KBM-7 (cell line): ENCODE measurements around the gene NCOA3.
"Not testable (repeated sequence)": the region's sequence is repeated elsewhere in the genome, so short reads cannot be mapped to it uniquely, and the experiment has no call there.

Experiments used
- DNase-seq: peaks from one replicate; pipeline ENCODE4 v3.0.0-alpha.2; 2015
- in situ Hi-C: fragments of 300-500 bp; cut with MboI; formaldehyde crosslinking; loops from 2 replicates; pipeline ENCODE4 v1.14.3; 2020; ENCODE audit warnings: low sequenced_read_pairs, low pct_unique_long_range_greater_than_20kb, mixed read lengths

The NCOA3 gene

DNA sequence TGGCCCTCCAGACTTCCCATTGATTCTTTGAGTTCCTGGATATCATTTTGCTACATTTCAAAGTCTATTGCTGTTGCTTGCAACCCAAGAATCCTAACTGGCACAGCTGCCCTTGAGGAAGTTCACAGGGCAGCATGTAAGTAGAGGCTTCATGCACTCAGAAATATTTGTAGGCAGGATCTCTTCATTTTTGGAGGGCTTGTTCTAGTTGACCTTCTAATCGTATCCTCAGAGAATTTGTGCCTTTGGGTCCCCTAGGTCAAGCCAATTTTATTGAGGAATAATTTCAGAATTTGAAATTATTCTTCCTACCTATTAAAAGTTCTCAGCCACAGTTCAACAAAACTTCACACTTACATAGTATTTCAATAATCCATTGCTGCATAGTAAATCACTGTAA, 5.6 kb upstream of the NCOA3 start:
- no peak for DNase-seq
- in situ Hi-C loops: no loop called here

DNA sequence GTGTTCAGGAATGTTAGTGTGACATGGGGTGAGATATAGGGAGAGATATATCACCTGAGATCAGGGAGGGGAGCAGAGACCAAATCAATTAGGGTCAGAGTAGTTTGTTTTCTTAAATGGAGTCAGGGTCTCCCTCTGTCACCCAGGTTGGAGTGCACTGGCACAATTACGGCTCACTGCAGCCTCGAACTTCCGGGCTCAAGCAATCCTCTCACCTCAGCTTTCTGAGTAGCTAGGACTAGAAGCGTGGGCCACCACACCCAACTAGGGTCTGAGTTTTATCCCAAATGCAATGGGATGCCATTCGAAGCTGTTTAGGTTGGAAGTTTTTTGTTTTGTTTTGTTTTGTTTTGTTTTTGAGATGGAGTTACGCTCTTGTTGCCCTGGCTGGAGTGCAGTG, 3.1 kb upstream of the NCOA3 start:
- in situ Hi-C loops: no loop called here
- no peak for DNase-seq

DNA sequence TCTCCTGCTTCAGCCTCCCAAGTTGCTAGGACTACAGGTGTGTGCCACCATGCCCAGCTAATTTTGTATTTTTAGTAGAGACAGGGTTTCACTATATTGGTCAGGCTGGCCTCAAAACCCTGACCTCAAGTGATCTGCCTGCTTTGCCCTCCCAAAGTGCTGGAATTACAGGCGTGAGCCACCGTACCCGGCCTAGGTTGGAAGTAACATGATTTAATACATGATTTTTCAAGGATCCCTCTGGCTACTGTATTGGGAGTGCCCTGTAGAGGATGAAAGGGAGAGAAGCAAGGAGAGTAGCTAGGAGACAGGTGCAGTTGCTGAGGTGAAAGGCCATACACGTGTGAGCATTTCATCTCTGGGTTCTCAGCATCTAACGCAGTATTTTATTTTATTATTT, 2.6 kb upstream of the NCOA3 start:
- DNase-seq: no peak
- in situ Hi-C loops: no loop called here

DNA sequence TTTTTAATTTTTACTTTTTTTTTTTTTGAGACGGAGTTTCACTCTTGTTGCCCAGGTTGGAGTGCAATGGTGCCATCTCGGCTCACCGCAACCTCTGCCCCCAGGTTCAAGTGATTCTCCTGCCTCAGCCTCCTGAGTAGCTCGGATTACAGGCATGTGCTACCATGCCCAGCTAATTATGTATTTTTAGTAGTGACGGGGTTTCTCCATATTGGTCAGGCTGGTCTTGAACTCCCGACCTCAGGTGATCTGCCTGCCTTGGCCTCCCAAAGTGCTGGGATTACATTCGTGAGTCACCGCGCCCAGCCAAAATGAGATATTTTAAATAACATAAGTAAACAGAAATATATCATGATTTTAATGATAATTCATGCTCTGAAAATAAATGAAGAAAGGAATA, 1.6 kb upstream of the NCOA3 start:
- in situ Hi-C loops, DNase-seq: not testable (repeated sequence)

DNA sequence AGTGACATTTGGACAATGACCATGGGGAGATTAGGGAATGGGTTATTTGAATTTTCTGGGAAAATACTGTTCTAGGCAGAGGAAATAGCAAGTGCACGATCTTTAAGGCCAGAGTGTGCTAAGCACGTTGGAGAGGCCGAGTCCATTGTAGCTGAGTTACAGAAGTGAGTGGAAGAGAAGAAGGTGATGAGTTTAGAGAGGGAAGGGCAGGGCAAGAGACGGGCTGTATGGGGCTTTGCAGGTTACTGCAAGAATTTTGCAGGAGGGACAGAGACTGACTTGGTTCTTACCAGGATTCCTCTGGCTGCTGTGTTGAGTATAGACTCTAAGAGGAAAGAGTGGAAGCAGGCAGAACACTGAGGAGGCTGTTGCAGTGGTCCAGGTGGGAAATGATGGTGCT, 1.1 kb upstream of the NCOA3 start:
- in situ Hi-C loops: no loop called here
- no peak for DNase-seq

DNA sequence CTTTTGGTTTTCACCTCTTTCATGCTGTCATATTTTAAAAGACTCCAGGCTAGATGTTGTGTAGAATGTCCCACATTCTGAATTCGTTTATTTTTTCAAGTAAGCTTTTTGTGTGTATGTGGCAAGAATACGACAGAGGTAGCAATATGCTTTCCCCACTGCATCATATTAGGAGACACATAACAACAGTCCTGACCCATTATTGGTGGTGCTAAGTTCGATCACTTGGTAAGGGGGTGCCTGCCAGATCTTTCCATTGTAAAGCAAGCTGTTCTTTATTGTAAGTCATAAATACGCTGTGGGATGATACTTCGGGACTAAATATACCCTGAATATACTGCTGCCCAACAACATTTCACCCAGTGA, 588 bp upstream of the NCOA3 start:
- DNase-seq: no peak
- in situ Hi-C loops: no loop called here

DNA sequence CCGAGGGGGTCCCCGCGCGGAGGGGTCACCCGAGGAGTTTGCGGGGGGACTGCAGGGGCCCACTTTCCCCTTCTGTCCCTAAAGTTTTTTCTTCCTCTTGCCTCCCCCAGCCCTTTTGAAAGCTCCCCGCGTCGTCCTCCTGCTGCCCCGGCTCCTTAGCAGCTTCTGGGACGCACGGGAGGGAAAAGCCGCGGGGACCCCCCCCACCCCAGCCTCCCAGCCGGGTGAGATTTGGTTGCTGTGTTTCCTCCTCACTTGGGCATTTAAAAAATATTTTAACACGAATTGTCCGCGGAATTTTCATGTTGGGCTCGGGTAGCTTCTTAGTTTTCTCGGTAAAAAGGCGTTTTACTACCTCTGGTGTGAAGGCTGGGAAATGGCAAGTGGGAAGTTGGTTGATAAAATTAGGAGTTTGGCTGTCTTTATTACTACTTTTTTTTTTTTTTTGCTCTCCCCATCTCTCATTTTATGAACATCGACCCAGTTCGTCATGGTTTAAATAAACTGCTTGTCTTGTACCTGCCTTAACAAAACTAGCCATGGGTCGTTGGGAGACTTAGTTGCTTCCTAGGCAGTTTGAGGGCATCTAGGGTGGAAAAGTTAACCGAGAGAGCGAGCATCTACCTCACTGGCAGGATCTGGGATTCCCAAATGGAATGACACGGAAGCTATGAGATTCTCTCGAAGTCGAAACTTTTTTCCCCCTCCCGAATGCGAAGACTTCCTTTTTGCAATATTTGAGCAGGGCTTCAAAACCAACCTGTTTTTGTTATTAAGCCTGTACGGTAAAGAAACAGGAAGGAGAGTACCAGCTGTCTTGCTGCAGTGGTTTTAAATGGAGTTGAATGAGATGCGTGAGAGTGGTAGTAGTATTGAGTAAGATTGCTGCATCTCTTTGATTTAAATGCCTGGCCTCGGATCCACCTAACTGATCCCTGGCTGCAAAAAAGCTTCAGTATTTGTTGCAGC, 868 bp downstream of the NCOA3 start:
- in situ Hi-C loops: no loop called here
- peak; percentile 91 for DNase-seq

DNA sequence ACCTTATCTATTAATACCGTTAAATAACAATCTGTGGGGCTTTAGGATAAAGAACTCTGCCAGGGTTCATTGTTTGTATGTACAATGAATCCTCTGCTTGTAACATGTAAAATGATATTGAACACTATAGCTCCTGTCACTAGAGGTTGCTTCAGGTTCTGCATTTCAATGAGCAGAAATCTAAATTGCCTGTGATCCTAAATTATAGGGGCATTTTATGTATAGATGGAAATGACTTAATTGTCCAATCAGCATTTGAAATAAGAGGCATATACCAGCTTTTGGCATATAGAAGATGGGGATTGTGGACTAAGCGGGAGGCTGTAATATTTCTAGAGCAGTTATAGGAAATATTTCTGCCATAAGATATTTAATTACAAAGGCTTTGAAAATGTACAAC, 2.0 kb downstream of the NCOA3 start:
- in situ Hi-C loops: no loop called here
- DNase-seq: no peak

DNA sequence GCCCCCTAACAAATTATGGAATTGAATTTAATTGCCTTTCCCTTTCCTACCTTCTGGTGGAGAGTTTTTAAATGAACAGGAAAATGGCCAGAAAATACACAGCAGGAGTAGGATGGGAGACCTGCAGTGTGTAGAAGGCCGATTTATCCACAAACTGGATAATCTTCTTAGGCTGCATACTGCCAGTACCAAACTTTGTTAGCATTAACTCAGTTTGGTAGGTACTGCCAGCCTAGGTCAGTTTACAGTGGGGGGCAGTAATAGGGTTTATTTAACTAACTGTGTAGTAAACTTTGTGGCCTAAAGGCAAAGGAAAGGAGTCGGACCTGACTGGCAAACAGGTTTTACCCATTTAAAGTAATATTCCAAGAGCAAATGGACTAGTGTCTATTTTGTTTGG, 4.6 kb downstream of the NCOA3 start:
- no peak for DNase-seq
- in situ Hi-C loops: no loop called here

DNA sequence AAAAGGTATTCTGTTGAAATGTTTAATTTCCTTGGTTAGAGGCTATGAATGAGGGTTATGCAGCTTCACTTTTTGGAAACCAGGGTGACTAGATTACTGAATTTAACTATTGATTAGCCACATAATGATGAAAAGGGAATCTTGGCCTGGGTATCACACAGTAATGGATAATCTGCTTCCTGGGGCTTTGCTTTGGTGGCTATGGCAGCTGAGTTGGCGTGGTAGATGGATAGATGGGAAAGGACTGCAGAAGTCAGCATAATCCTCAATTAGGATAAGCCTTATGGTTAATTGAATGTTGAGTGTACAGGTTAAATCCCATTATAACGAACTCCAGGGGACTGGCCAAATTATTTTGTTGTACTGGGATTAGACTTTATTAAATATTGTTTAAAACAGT, 5.2 kb downstream of the NCOA3 start:
- no peak for DNase-seq
- in situ Hi-C loops: no loop called here

DNA sequence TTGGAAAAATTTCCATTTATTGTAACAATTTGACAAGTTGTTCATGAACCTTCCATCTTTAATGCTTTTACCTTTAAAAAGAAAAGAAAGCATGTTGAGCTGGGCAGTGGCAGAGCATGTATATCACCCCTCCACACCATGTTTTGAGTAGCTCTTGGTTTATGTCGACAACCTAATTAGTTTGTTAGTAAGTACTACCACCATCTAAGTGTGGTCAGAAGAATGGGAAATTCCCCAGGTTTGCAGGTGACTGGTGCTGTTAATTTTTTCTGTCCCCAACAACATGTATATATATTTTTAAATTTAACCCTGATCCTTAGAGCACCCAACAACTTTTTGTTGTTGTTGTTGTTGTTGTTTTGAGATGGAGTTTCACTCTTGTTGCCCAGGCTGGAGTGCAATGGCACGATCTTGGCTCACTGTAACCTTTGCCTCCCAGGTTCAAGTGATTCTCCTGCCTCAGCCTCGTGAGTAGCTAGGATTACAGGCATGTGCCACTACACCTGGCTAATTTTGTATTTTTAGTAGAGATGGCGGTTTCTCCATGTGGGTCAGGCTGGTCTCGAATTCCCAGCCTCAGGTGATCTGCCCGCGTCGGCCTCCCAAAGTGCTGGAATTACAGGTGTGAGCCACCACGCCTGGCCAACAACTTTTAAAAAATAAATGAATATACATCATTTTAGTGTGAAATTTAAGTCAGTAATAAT, 5.7 kb downstream of the NCOA3 start:
- DNase-seq, in situ Hi-C loops: not testable (repeated sequence)

DNA sequence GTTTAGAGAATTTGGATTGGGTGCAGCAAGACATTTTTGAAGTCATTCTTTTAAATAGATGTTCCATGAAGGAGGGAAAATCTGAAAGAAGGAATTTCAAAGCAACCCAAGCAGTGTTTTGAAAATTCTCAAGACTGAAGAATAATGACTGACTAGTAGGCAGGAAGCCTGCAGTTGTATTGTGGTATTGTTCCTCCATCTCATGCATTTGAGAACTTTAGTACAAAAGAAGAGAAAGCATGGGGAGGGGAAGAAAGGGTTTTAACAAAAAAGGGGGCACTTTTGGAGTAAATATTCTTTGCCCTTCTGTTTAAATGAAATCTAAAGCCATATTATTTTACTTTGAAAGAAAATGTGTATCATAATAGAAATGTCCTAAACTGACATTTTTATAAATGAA, 6.6 kb downstream of the NCOA3 start:
- DNase-seq: no peak
- in situ Hi-C loops: no loop called here

DNA sequence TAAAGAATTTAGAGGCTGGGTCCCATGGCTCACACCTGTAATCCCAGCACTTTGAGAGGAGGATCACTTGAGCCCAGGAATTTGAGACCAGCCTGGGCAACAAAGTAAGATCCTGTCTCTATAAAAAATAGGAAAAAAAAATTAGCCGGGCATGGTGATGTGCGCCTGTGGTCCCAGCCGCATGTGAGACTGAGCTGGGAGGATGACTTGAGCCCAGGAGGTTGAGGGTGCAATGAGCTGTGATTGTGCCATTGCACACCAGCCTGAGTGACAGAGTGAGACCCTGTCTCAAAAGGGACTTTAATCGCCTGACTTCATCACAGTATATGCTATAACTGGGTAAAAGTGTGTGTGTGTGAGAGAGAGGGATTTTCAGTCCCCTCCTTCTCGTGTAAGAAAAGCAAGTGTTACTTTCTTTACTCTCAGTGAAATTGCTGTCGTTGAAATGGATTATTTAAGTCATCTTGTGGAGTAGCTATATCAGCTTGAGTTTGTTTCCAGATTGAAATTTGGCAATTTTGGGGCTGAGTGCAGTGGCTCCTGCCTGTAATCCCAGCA, 7.5 kb downstream of the NCOA3 start:
- no peak for DNase-seq
- in situ Hi-C loops: no loop called here

DNA sequence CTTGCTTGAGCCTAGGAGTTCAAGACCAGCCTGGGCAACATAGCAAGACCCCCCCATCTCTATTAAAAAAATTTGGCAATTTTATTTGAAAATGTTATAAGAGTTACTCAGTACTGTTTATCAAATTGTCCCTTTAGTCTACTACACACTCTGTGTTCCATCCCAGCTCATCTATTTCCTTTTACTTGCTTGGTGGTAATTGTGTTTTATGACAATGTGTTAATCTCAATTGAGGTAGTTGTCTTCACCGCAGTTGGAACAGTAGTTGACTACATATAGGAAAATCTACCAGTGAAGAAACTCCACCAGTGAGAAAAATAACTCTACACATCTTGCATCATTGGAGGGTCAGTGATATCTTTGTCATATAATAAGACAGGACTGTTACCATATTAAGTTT, 8.0 kb downstream of the NCOA3 start:
- in situ Hi-C loops: no loop called here
- no peak for DNase-seq

DNA sequence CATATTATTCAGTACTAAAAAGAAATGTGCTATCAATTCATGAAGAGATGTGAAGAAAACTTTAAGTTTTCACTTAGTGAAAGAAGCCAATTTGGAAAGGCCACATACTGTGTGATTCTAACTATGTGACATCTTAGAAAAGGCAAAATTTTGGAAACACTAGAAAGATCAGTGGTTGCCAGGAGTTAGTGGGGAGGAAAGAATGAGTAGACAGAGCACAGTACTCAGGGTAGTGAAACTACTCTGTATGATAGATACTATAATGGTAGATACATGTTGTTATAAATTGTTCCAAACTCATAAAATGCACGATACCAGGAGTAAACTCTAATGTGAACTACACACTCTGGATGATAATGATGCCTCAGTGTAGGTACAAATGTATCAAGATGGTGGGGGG, 14.2 kb downstream of the NCOA3 start:
- DNase-seq: no peak
- in situ Hi-C loops: no loop called here

DNA sequence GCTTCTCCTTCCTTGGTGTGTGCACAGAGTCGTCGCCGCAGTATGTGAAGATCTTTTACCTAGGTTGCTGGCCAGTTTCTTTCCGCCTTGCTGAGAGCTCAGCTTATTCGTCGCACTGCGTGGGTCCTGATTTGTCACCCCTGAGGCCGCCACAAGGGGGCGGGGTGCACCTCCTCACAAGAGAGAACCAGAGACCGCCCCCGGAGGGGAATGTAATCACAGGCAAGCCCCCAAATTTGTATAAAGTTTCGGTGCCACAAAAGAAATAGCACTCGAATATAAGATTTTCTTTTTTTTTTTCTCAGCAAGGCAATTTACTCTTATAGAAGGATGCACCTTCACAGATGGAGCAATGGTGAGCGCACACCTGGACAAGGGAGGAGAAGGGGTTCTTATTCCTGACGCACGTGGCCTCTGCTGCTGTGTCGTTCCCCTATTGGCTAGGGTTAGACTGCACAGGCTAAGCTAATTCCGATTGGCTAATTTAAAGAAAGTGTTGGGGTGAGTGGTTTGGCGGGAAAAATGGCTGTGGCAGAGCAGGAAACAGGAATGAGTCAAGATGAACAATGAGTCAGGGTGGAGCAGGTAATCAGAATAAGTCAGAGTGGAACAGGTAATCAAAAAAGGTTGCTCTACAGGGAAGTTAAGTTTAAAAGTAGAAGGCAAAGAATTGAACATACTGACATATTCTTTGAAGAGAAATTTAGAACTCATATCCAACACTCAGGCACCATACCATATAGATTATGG, 19.5 kb downstream of the NCOA3 start:
- no peak for DNase-seq
- in situ Hi-C loops: no loop called here

DNA sequence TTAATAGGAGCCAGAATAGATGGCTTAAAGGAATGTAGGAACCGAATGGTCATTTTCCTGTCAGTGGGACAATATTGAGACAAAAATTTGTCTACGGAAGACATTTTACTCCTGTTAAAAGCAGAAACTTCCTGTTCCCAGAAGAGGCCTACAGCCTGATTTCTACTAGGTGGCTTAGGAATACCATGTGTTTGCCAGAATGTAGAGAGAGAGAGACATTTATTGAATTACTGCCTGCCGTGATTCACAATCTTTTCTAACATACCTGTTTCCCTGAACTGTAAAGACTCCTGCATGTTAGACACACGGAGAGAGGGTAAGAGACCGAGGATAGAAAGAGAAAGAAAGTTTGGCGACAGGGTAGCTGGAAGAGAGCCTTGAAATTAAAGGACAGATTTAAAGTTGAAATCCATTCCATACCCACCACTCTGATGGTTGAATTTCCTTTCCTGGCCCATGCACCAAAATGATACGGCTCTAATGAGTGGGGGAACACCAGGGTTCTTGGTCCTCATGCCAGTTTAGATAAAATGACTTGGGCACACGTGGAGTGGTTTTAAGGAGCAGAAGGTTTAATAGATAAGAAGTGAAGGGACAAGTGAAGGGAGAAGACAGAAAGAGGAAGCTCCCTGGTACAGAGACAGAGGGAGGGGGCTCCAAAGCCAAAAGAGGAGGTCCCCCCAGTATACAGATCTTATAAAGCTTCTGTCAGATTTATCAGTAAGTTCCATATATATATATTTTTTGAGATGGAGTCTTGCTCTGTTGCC, 22.5 kb downstream of the NCOA3 start:
- peak; percentile 82 for DNase-seq
- in situ Hi-C loops: no loop called here

DNA sequence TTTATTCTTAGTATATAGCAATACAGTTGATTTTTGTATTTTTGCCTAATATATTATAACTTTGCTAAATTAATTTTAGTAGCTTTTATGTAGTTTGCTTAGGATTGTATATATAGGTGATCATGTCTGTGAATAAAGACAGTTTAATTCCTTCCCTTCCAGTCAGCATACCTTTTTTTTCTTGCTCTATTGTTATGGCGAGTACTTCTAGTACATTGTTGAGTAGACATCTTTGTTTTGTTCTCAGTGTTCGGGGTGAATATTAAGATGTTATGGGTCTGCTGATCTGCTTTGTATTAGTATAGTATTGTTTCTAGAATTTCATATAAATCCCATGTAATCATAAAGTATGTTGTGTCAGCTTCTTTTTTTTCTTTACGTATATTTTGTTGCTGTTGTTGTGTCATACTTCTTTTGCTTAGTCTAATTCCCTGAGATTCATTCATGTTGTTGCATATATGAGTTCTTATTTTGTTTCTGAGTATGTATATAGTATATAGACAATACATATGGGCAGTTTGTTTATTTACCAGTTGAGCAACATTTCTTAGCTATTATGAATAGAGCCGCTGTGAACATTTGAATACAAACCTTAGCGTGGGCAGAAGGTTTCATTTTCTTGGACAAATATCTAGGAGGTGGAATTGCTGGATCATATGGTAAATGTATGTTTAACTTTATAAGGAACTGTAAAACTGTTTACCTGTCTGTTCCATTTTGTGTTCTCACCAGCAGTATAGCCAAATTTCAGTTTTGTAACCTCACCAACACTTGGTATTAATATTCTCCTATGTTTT, 25.5 kb downstream of the NCOA3 start:
- in situ Hi-C loops: no loop called here
- DNase-seq: no peak
